ENCODE results near the gene MYO3B.

DNA sequence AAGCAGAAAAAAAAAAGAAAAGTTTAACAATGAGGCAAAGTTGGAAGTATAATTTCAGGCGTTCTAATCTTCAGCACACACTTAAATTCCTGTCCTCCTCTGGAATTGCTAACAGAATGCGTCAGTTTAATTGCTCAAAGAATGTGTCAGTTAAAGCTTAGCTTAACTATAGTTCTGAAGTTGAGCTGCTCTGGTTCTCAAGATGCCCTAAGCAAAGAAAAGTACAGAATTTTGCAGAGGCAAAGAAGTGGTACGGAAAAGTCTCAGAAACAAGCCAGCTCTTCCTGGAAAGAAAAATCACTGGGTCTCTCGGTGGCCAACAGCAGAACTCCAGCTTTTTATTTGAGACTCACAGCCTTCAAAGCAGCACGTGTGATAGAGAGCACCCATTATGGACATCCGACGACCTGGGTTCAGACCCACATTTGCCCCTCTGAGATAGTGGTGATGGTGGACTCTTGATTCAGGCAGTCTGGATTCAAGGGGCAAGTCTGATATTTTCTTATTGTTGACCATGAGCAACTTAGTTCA lies 22.2 kb upstream of the MYO3B start:
- TF ChIP-seq, protein P1, sequence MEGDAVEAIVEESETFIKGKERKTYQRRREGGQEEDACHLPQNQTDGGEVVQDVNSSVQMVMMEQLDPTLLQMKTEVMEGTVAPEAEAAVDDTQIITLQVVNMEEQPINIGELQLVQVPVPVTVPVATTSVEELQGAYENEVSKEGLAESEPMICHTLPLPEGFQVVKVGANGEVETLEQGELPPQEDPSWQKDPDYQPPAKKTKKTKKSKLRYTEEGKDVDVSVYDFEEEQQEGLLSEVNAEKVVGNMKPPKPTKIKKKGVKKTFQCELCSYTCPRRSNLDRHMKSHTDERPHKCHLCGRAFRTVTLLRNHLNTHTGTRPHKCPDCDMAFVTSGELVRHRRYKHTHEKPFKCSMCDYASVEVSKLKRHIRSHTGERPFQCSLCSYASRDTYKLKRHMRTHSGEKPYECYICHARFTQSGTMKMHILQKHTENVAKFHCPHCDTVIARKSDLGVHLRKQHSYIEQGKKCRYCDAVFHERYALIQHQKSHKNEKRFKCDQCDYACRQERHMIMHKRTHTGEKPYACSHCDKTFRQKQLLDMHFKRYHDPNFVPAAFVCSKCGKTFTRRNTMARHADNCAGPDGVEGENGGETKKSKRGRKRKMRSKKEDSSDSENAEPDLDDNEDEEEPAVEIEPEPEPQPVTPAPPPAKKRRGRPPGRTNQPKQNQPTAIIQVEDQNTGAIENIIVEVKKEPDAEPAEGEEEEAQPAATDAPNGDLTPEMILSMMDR (IDR thresholded peaks at IDR 0.05; ENCODE audit: low read depth, low read length), result no peak
- no peak for TF ChIP-seq EZH2phosphoT487 (IDR thresholded peaks at IDR 0.05; ENCODE audit: low read depth)
